ENCODE data around the gene ADAM33. TPM values are rescaled to one million over a fixed set of nuclear protein-coding genes. Genes with fewer than 3 reads are reported as not detected.

The ADAM33 gene
- total and polyA plus RNA-seq, 2 of the 13 experiments (the other 11 are each of a cell fraction or from before 2014, with no cell fraction given) = not detected

GRCh38 chr20:3716195-3716834 lies 34.5 kb upstream of the ADAM33 start (continued):
- no peak for TF ChIP-seq SETDB1 (CRISPR knock-in tag; IDR thresholded peaks at IDR 0.05; ENCODE audit: borderline replicate concordance)
- TF ChIP-seq, protein P1, sequence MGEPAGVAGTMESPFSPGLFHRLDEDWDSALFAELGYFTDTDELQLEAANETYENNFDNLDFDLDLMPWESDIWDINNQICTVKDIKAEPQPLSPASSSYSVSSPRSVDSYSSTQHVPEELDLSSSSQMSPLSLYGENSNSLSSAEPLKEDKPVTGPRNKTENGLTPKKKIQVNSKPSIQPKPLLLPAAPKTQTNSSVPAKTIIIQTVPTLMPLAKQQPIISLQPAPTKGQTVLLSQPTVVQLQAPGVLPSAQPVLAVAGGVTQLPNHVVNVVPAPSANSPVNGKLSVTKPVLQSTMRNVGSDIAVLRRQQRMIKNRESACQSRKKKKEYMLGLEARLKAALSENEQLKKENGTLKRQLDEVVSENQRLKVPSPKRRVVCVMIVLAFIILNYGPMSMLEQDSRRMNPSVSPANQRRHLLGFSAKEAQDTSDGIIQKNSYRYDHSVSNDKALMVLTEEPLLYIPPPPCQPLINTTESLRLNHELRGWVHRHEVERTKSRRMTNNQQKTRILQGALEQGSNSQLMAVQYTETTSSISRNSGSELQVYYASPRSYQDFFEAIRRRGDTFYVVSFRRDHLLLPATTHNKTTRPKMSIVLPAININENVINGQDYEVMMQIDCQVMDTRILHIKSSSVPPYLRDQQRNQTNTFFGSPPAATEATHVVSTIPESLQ (CRISPR knock-in tag; conservative IDR thresholded peaks at IDR 0.05) = 0 out of 2 replicates have a peak, but pooled peaks have one; percentile 50
- TF ChIP-seq ZNF3 (CRISPR knock-in tag; IDR thresholded peaks at IDR 0.05) = 0 out of 2 replicates have a peak, but pooled peaks have one; percentile 18
- TF ChIP-seq THAP11 (CRISPR knock-in tag; IDR thresholded peaks at IDR 0.05) = peak; percentile 71
- TF ChIP-seq RXRB (CRISPR knock-in tag; IDR thresholded peaks at IDR 0.05; ENCODE audit: borderline replicate concordance) = 0 out of 2 replicates have a peak, but pooled peaks have one; percentile 21
- TF ChIP-seq MTF1 (CRISPR knock-in tag; IDR thresholded peaks at IDR 0.05) = no peak
- TF ChIP-seq, protein P2, sequence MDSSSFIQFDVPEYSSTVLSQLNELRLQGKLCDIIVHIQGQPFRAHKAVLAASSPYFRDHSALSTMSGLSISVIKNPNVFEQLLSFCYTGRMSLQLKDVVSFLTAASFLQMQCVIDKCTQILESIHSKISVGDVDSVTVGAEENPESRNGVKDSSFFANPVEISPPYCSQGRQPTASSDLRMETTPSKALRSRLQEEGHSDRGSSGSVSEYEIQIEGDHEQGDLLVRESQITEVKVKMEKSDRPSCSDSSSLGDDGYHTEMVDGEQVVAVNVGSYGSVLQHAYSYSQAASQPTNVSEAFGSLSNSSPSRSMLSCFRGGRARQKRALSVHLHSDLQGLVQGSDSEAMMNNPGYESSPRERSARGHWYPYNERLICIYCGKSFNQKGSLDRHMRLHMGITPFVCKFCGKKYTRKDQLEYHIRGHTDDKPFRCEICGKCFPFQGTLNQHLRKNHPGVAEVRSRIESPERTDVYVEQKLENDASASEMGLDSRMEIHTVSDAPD (CRISPR knock-in tag; IDR thresholded peaks at IDR 0.05) = no peak
- 0 out of 2 replicates have a peak, but pooled peaks have one; percentile 28 for TF ChIP-seq ZNF263 (CRISPR knock-in tag; IDR thresholded peaks at IDR 0.05)
- TF ChIP-seq, protein P3, sequence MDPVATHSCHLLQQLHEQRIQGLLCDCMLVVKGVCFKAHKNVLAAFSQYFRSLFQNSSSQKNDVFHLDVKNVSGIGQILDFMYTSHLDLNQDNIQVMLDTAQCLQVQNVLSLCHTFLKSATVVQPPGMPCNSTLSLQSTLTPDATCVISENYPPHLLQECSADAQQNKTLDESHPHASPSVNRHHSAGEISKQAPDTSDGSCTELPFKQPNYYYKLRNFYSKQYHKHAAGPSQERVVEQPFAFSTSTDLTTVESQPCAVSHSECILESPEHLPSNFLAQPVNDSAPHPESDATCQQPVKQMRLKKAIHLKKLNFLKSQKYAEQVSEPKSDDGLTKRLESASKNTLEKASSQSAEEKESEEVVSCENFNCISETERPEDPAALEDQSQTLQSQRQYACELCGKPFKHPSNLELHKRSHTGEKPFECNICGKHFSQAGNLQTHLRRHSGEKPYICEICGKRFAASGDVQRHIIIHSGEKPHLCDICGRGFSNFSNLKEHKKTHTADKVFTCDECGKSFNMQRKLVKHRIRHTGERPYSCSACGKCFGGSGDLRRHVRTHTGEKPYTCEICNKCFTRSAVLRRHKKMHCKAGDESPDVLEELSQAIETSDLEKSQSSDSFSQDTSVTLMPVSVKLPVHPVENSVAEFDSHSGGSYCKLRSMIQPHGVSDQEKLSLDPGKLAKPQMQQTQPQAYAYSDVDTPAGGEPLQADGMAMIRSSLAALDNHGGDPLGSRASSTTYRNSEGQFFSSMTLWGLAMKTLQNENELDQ (CRISPR knock-in tag; IDR thresholded peaks at IDR 0.05; ENCODE audit: borderline replicate concordance) = no peak
- 0 out of 2 replicates have a peak, but pooled peaks have one; percentile 2 for TF ChIP-seq KAT2B (IDR thresholded peaks at IDR 0.05; ENCODE audit: borderline replicate concordance, low read depth, low read length)
- TF ChIP-seq HOXA5 (CRISPR knock-in tag; IDR thresholded peaks at IDR 0.05) = peak; percentile 56; the same call in 1 of the 2 replicates
- TF ChIP-seq, protein P4, sequence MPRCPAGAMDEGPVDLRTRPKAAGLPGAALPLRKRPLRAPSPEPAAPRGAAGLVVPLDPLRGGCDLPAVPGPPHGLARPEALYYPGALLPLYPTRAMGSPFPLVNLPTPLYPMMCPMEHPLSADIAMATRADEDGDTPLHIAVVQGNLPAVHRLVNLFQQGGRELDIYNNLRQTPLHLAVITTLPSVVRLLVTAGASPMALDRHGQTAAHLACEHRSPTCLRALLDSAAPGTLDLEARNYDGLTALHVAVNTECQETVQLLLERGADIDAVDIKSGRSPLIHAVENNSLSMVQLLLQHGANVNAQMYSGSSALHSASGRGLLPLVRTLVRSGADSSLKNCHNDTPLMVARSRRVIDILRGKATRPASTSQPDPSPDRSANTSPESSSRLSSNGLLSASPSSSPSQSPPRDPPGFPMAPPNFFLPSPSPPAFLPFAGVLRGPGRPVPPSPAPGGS (CRISPR knock-in tag; IDR thresholded peaks at IDR 0.05) = 0 out of 2 replicates have a peak, but pooled peaks have one; percentile 16
- peak; percentile 91 for TF ChIP-seq SMC3 (IDR thresholded peaks at IDR 0.05; ENCODE audit: low read length)
- 0 out of 2 replicates have a peak, but pooled peaks have one; percentile 43 for TF ChIP-seq SAFB2 (CRISPR knock-in tag; IDR thresholded peaks at IDR 0.05; ENCODE audit: borderline replicate concordance, low read depth)
- TF ChIP-seq MZF1 (CRISPR knock-in tag; IDR thresholded peaks at IDR 0.05; ENCODE audit: borderline replicate concordance) = no peak
- TF ChIP-seq RFXANK (CRISPR knock-in tag; IDR thresholded peaks at IDR 0.05) = no peak
- no peak for TF ChIP-seq HIVEP1 (CRISPR knock-in tag; IDR thresholded peaks at IDR 0.05)
- TF ChIP-seq RAD21 (CRISPR knock-in tag; IDR thresholded peaks at IDR 0.05) = peak; percentile 86
- TF ChIP-seq NONO (IDR thresholded peaks at IDR 0.05) = no peak
- 0 out of 2 replicates have a peak, but pooled peaks have one; percentile 14 for TF ChIP-seq NONO (CRISPR knock-in tag; conservative IDR thresholded peaks at IDR 0.05)
- peak; percentile 94 for TF ChIP-seq STAG1 (CRISPR knock-in tag; IDR thresholded peaks at IDR 0.05)
